Measurements from ENCODE around the gene NTN5. TPM values are rescaled to one million over a fixed set of nuclear protein-coding genes. Genes with fewer than 3 reads are reported as not detected.

NTN5 gene
- total and polyA plus RNA-seq, 5 donors from 2014 or later, result 0.21 to 2.3 (median 0.30) TPM; not detected in 2

DNA sequence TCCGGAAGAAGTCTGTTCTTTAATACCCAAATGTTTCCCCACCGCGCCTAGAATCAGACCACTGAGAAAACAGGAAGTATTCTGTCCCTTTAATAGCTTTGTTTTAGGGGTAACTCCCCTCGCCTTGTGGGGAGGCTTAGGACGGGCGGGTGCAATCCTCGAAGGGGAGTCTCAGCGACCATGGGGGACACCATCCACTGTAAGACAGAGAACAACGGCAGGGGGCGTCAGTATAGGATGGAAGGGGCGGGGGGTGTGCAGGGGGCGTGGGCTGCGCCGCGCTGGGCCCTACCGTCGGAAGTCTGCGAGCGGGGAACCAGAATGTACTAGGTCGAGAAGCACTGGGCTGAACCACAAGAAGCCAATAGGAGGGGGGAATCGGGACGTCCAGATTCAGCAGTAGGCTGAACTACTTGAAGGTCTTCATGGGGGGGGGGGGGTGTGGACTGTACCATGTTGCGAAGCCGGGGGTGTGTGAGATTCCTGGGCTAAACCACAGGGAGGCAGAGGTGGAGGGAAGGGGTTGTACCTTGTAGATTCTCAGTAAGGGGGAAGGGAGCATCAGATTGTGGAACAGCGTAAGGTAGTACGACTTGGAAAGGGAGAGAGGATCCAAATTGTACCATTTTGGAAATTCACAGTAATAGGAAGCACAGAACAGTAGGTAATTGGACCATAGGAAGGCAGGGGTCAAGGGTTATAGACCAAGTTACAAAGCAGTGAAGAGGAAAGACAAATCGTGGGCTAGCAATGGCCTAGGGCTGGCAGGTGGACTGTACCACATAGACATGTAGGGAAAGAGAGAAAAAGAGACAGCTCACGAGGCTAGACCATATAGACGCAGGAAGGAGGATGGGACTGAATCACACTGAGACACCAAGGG is 34.6 kb downstream of the NTN5 start:
- Mint-ChIP-seq H3K27ac (peak overlapping the region; percentile 97 to 98 (median 98)), H3K9me3 (peaks cover 0 to 2% (median 0%) of the 10 kb centered on the region in 7 donors), H3K4me1 (peaks cover 9 to 60% (median 16%) of the 10 kb centered on the region in 4 donors), H3K36me3 (peaks cover 4% of the 10 kb centered on the region), H3K27me3 (no peaks in the 10 kb centered on the region), H3K4me3 (peak overlapping the region; percentile 91 to 99 (median 96))
- peak; percentile 29 to 33 for ATAC-seq (ENCODE audit: low read depth in 2 of 2)
- peak; percentile 79 to 96 (median 91) for DNase-seq
- H3K27me3 ChIP-seq (ENCODE audit: control insufficient read depth, insufficient read depth, low read length), result no peaks in the 10 kb centered on the region
- H3K4me3 ChIP-seq (ENCODE audit: low read depth, low read length), result peak overlapping the region; percentile 86
- H3K4me1 ChIP-seq (ENCODE audit: control insufficient read depth, insufficient read depth, low read length, poor library complexity, severe bottlenecking), result peaks cover 36% of the 10 kb centered on the region
- H3K36me3 ChIP-seq (ENCODE audit: control insufficient read depth, insufficient read depth, low read length), result peaks cover 3% of the 10 kb centered on the region
- peak overlapping the region; percentile 95 for H3K27ac ChIP-seq (ENCODE audit: insufficient read depth, low read length, poor library complexity, severe bottlenecking)
- H3K9me3 ChIP-seq (ENCODE audit: control insufficient read depth in 2 of 2, low read length in 2 of 2), result no peaks in the 10 kb centered on the region

DNA sequence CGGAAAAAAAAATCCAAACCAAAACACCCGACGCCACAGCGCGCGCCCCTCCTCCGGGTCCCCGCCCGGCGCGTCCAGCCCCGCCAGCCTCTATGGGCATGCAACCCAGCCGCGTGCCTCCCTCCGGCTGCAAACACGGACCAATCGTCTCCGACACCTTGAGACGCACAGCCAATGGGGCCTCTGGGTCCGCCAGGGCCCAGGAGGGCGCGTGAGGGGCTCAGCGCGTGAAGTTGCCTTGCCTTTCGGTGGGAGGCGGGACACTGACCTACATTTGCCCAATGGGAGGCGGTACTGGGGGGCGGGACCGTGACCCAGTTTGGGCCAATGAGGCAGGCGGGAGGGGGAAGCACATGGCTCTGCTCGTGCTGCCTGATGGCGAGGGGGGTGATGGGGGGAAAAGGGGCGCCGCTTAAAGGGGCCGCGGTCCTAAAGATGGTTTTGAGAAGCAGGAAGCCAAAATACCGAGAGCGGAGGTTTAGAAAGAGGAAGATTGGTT is 35.3 kb downstream of the NTN5 start:
- DNase-seq, result peak; percentile 99 to 100 (median 100)
- Mint-ChIP-seq H3K9me3 (peaks cover 0 to 2% (median 0%) of the 10 kb centered on the region in 7 donors), H3K4me1 (peaks cover 9 to 63% (median 16%) of the 10 kb centered on the region in 4 donors), H3K4me3 (peak overlapping the region; percentile 91 to 99 (median 96)), H3K36me3 (peaks cover 7% of the 10 kb centered on the region), H3K27me3 (no peaks in the 10 kb centered on the region), H3K27ac (peak overlapping the region; percentile 97 to 98 (median 98))
- Histone ChIP-seq H3K27ac (ENCODE audit: insufficient read depth, low read length, poor library complexity, severe bottlenecking) (peak overlapping the region; percentile 95), H3K36me3 (ENCODE audit: control insufficient read depth, insufficient read depth, low read length) (peaks cover 10% of the 10 kb centered on the region), H3K4me1 (ENCODE audit: control insufficient read depth, insufficient read depth, low read length, poor library complexity, severe bottlenecking) (peaks cover 43% of the 10 kb centered on the region), H3K4me3 (ENCODE audit: low read depth, low read length) (peak overlapping the region; percentile 90), H3K9me3 (ENCODE audit: control insufficient read depth in 2 of 2, low read length in 2 of 2) (no peaks in the 10 kb centered on the region), H3K27me3 (ENCODE audit: control insufficient read depth, insufficient read depth, low read length) (no peaks in the 10 kb centered on the region)
- ATAC-seq (ENCODE audit: low read depth in 2 of 2), result peak; percentile 82 to 83

DNA sequence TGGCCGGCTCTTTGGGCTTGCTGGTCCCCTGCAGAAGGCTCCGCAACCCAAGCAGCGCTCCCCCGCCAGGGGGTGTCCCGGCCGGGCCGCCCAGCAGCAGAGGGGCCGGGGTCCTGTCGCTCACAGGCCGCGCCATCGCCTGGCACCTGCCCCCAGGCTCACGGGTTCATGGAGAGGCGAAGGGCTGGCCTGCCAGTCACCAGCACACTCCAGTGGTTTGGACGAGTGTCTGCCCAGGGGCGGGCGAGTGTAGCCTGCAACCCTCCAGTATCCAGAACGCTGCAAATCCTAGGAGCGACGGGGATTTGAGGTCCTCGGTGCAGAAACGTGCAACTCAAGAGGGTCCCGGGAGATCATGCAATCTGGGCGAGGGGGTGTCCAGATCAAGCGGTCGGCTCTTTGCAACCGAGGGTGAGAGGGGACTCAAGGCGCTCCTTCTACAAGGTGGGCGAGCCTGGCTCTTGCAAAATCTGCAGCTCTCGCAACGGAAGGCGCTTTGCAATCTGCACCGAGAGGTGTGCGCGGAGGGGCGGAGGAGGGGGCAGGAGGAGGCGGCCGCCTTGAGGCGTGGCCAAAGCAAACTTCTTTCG is 35.9 kb downstream of the NTN5 start, which contains the start of gene DBP:
Gene DBP, minus strand, starts transcription at position 521 of the 590 bp plus-strand sequence. Its CDS starts 385 bp downstream, at position 136.
- ATAC-seq (ENCODE audit: low read depth in 2 of 2), result no peak

DNA sequence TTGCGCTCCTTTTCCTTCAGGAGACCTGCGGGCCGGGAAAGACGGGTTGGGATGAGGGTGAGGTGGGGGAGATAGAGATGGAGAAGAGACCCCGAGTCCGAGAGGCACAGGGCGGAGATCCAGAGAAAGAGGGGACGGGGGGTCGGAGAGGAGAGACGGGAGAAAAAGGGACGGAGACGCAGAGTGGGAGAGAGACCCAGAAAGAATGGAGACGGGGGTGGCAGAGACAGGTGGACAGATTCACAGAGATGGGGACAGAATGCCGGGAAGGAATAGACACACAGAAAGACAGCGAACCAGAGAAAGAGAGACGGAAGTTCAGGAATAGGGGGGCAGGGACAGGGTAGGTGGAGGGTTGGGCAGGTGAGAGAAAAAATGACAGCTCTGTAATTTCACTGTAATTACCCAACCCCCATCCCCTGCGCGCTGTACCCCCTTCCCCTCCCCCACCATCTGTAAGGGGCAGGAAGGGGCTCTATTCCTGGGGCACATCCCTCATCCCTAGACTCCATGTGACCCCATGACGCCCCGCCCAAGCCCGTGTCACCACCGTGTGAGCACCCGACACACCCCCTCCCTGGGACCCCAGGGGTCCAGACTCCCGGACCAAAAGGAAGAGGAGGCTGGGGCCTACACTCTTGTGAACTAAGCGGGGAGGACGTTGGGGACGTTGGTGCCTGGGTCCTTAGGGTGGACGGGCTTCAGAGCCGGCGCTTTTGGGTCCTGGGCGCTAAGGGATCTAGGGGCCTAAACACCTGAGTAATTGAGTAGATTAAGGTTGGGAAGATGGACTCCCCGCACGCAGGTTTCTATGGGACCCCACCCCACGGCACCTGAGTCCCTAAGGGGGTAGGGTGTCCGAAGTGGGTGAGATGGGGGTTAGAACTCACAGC is 36.6 kb downstream of the NTN5 start:
- peaks cover 10% of the 10 kb centered on the region for H3K36me3 Mint-ChIP-seq
- peak overlapping the region; percentile 93 to 100 (median 94) for H3K27ac Mint-ChIP-seq
- H3K4me3 Mint-ChIP-seq, result peak overlapping the region; percentile 91 to 99 (median 96)
- H3K4me1 ChIP-seq (ENCODE audit: control insufficient read depth, insufficient read depth, low read length, poor library complexity, severe bottlenecking), result peaks cover 44% of the 10 kb centered on the region
- H3K4me3 ChIP-seq (ENCODE audit: low read depth, low read length), result peak overlapping the region; percentile 90
- DNase-seq, result peak; percentile 30 to 37 (median 34)
- no peak for ATAC-seq (ENCODE audit: low read depth in 2 of 2)
- no peaks in the 10 kb centered on the region for H3K9me3 Mint-ChIP-seq
- no peaks in the 10 kb centered on the region for H3K27me3 Mint-ChIP-seq
- H3K36me3 ChIP-seq (ENCODE audit: control insufficient read depth, insufficient read depth, low read length), result peaks cover 20% of the 10 kb centered on the region
- peak overlapping the region; percentile 95 for H3K27ac ChIP-seq (ENCODE audit: insufficient read depth, low read length, poor library complexity, severe bottlenecking)
- no peaks in the 10 kb centered on the region for H3K9me3 ChIP-seq (ENCODE audit: control insufficient read depth in 2 of 2, low read length in 2 of 2)
- H3K4me1 Mint-ChIP-seq, result peaks cover 9 to 69% (median 15%) of the 10 kb centered on the region in 4 donors
- H3K27me3 ChIP-seq (ENCODE audit: control insufficient read depth, insufficient read depth, low read length), result no peaks in the 10 kb centered on the region

More for the DNA sequence above, 35.9 kb downstream of the NTN5 start, which contains the start of gene DBP:
- Mint-ChIP-seq H3K9me3 (peaks cover 0 to 2% (median 0%) of the 10 kb centered on the region in 7 donors), H3K4me3 (peak within 1 kb of the TSS; percentile 91 to 99 (median 96)), H3K36me3 (peaks cover 10% of the 10 kb centered on the region), H3K27me3 (no peaks in the 10 kb centered on the region), H3K4me1 (peaks cover 9 to 66% (median 16%) of the 10 kb centered on the region in 4 donors), H3K27ac (peak within 1 kb of the TSS; percentile 97 to 98 (median 98))
- H3K36me3 ChIP-seq (ENCODE audit: control insufficient read depth, insufficient read depth, low read length), result peaks cover 13% of the 10 kb centered on the region
- peak in 1 of 3 donors; percentile 19 for DNase-seq
- peak within 1 kb of the TSS; percentile 95 for H3K27ac ChIP-seq (ENCODE audit: insufficient read depth, low read length, poor library complexity, severe bottlenecking)
- H3K27me3 ChIP-seq (ENCODE audit: control insufficient read depth, insufficient read depth, low read length), result no peaks in the 10 kb centered on the region
- no peaks in the 10 kb centered on the region for H3K9me3 ChIP-seq (ENCODE audit: control insufficient read depth in 2 of 2, low read length in 2 of 2)
- peaks cover 44% of the 10 kb centered on the region for H3K4me1 ChIP-seq (ENCODE audit: control insufficient read depth, insufficient read depth, low read length, poor library complexity, severe bottlenecking)
- peak within 1 kb of the TSS; percentile 90 for H3K4me3 ChIP-seq (ENCODE audit: low read depth, low read length)

DNA sequence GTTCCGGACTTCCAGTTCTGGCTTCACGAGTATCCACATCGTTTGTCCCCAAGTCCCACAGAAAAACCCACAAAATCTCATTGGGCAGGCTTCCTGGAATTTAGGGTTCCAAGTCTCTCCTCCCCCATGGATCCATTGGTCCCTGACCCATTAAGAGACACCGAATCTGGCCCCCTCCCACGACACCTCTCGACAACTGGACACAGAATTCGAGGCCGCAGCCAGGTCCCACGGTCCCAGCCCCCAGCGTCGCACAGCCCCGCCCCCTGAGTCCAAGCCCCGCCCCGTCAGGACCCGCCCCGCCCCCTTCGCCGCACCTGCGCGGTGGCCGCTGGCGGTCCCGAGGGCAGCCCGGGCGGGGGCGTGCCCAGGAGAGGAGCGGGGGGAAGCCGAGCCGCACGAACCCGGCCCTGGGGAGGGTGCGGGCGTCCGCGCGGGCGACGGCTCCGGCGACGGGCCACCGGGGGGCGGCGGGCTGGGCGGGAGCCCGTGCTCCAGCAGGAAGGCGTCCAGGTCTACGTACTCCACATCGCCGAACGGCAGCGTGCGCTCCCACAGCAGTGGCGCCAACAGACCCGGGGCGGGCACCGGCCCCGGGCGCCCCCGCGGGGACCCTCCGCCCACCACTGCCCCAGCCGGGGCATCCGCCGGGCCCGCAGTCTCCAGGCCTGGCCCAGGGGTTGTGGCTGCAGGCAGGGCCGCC is 37.4 kb downstream of the NTN5 start:
- peaks cover 10% of the 10 kb centered on the region for H3K36me3 Mint-ChIP-seq

DNA sequence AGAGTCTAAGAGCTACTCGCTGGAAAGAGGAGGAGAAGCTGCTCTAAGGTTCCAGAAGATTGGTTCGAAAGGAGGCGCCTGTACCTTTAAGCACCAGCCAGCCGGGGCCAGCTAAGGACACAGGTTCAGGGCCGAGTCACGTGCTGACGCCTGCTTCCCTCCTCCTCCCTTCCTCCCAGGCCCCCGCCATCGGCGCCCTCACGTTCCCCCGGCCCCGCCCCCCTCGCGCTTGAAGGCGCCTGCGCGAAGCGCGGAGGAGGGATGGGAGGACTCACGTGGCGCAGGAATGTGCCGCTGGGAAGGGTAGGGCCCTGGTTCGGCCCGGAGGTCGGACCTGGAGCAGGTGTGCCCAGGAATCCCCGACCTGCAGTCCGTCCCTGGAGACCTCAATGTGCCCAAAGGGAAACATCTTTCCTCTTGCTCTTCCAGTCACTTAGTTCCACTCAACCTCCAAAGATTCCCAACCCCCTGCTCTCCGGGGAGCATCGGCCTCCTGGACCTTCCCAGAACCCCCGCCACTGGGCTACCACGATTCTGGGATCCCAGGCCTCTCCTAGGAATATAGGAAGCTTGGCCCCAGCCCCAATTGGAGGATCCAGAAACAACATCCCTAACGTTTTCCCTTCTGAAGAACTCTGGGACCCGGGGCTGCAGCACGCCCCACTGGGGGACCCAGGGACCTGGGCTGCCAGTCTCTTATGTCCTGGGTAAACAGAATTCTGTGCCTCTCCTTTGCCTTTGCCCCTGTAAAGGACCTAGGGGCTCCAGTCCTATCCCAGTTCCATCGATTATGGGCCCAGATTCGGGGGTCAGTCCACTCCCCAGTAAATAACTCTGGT is 38.2 kb downstream of the NTN5 start:
- Mint-ChIP-seq H3K36me3 (peaks cover 14% of the 10 kb centered on the region), H3K9me3 (no peaks in the 10 kb centered on the region), H3K4me3 (peak overlapping the region; percentile 87 to 95 (median 92)), H3K27ac (peak overlapping the region; percentile 94 to 96 (median 94)), H3K27me3 (no peaks in the 10 kb centered on the region), H3K4me1 (peaks cover 9 to 65% (median 15%) of the 10 kb centered on the region in 4 donors)
- H3K27ac ChIP-seq (ENCODE audit: insufficient read depth, low read length, poor library complexity, severe bottlenecking), result peak overlapping the region; percentile 95
- DNase-seq, result peak; percentile 84 to 97 (median 87)
- H3K4me1 ChIP-seq (ENCODE audit: control insufficient read depth, insufficient read depth, low read length, poor library complexity, severe bottlenecking), result peaks cover 49% of the 10 kb centered on the region
- H3K4me3 ChIP-seq (ENCODE audit: low read depth, low read length), result peak overlapping the region; percentile 82
- H3K9me3 ChIP-seq (ENCODE audit: control insufficient read depth in 2 of 2, low read length in 2 of 2), result no peaks in the 10 kb centered on the region
- H3K36me3 ChIP-seq (ENCODE audit: control insufficient read depth, insufficient read depth, low read length), result peaks cover 36% of the 10 kb centered on the region
- ATAC-seq (ENCODE audit: low read depth in 2 of 2), result peak; percentile 10 to 18
- no peaks in the 10 kb centered on the region for H3K27me3 ChIP-seq (ENCODE audit: control insufficient read depth, insufficient read depth, low read length)

More for the DNA sequence above, 37.4 kb downstream of the NTN5 start:
- H3K4me3 Mint-ChIP-seq, result peak overlapping the region; percentile 94 to 99 (median 97)
- DNase-seq, result peak; percentile 70 to 74 (median 72)
- peak overlapping the region; percentile 95 for H3K27ac ChIP-seq (ENCODE audit: insufficient read depth, low read length, poor library complexity, severe bottlenecking)
- peak overlapping the region; percentile 90 for H3K4me3 ChIP-seq (ENCODE audit: low read depth, low read length)
- peaks cover 49% of the 10 kb centered on the region for H3K4me1 ChIP-seq (ENCODE audit: control insufficient read depth, insufficient read depth, low read length, poor library complexity, severe bottlenecking)
- H3K27me3 Mint-ChIP-seq, result no peaks in the 10 kb centered on the region
- H3K27ac Mint-ChIP-seq, result peak overlapping the region; percentile 94 to 96 (median 94)
- peaks cover 9 to 69% (median 15%) of the 10 kb centered on the region in 4 donors for H3K4me1 Mint-ChIP-seq
- no peaks in the 10 kb centered on the region for H3K27me3 ChIP-seq (ENCODE audit: control insufficient read depth, insufficient read depth, low read length)
- no peaks in the 10 kb centered on the region for H3K9me3 Mint-ChIP-seq
- no peaks in the 10 kb centered on the region for H3K9me3 ChIP-seq (ENCODE audit: control insufficient read depth in 2 of 2, low read length in 2 of 2)
- H3K36me3 ChIP-seq (ENCODE audit: control insufficient read depth, insufficient read depth, low read length), result peaks cover 28% of the 10 kb centered on the region
- peak in 1 of 2 donors; percentile 3 for ATAC-seq (ENCODE audit: low read depth in 2 of 2)
